ENCODE measurements around the gene CIC. TPM values are rescaled to one million over a fixed set of nuclear protein-coding genes. Genes with fewer than 3 reads are reported as not detected.
A peak's percentile ranks its signal among the peaks of the same experiment; 100 is the strongest.

CIC gene
- total and polyA plus RNA-seq, 2 of the 13 experiments (the other 11 are each of a cell fraction or from before 2014, with no cell fraction given): 5.9 to 8.0 TPM

GRCh38 chr19:42279902-42280814 is 11.1 kb downstream of the CIC start (continued):
- TF ChIP-seq ARID4A (CRISPR knock-in tag; IDR thresholded peaks at IDR 0.05; ENCODE audit: borderline replicate concordance): peak; percentile 76
- peak; percentile 51; the same call in 1 of the 2 replicates for TF ChIP-seq ZNF160 (CRISPR knock-in tag; IDR thresholded peaks at IDR 0.05)
- peak; percentile 35; the same call in 1 of the 2 replicates for TF ChIP-seq DRAP1 (CRISPR knock-in tag; IDR thresholded peaks at IDR 0.05)
- no peak for TF ChIP-seq DNMT3B (CRISPR knock-in tag; conservative IDR thresholded peaks at IDR 0.05)
- TF ChIP-seq TBX3 (IDR thresholded peaks at IDR 0.05; ENCODE audit: borderline replicate concordance): no peak
- TF ChIP-seq ZNF776 (CRISPR knock-in tag; IDR thresholded peaks at IDR 0.05): peak; percentile 72; the same call in 1 of the 2 replicates
- no peak for TF ChIP-seq PRPF4 (IDR thresholded peaks at IDR 0.05; ENCODE audit: low read depth, low read length, poor library complexity, severe bottlenecking)
- TF ChIP-seq TEF (CRISPR knock-in tag; IDR thresholded peaks at IDR 0.05): no peak
- no peak for TF ChIP-seq ZNF414 (CRISPR knock-in tag; IDR thresholded peaks at IDR 0.05)
- TF ChIP-seq ZHX1 (CRISPR knock-in tag; IDR thresholded peaks at IDR 0.05; ENCODE audit: low read depth): 0 out of 2 replicates have a peak, but pooled peaks have one; percentile 20
- TF ChIP-seq TOE1 (CRISPR knock-in tag; IDR thresholded peaks at IDR 0.05): no peak
- no peak for TF ChIP-seq PAWR (CRISPR knock-in tag; IDR thresholded peaks at IDR 0.05; ENCODE audit: borderline replicate concordance)
- TF ChIP-seq ZNF33B (CRISPR knock-in tag; IDR thresholded peaks at IDR 0.05): no peak
- TF ChIP-seq HOXD1 (CRISPR knock-in tag; IDR thresholded peaks at IDR 0.05): 0 out of 2 replicates have a peak, but pooled peaks have one; percentile 22
- no peak for TF ChIP-seq NCOR1 (IDR thresholded peaks at IDR 0.05; ENCODE audit: borderline replicate concordance, low read length)
- TF ChIP-seq FOXJ3 (CRISPR knock-in tag; IDR thresholded peaks at IDR 0.05; ENCODE audit: borderline replicate concordance): no peak
